NCI-H748 (cell line): ENCODE data around the gene PCDH9.

ENCODE experiments used
- DNase-seq: peaks from one replicate; lab custom pipeline; 2025; ENCODE audit not compliant: unreplicated experiment; lab: John Stamatoyannopoulos, UW

Gene PCDH9

GRCh38 chr13:66984241-66984640 lies 245.9 kb downstream of the PCDH9 start:
- DNase-seq, result no peak

GRCh38 chr13:66981912-66982311 lies 248.2 kb downstream of the PCDH9 start:
- DNase-seq, result no peak

- DNase-seq, result no peak
Observed at GRCh38 chr13:66977161-66977560, 253.0 kb downstream of the PCDH9 start.

GRCh38 chr13:66974889-66975288 lies 255.2 kb downstream of the PCDH9 start:
- DNase-seq, result no peak

GRCh38 chr13:66974174-66974573 lies 256.0 kb downstream of the PCDH9 start:
- no peak for DNase-seq

- no peak for DNase-seq
Observed at GRCh38 chr13:66972659-66973058, 257.5 kb downstream of the PCDH9 start.

- no peak for DNase-seq
Observed at GRCh38 chr13:66971004-66971403, 259.1 kb downstream of the PCDH9 start.

GRCh38 chr13:66969291-66969690 lies 260.8 kb downstream of the PCDH9 start:
- DNase-seq, result no peak

- no peak for DNase-seq
Observed at GRCh38 chr13:66967811-66968597, 262.1 kb downstream of the PCDH9 start.

GRCh38 chr13:66965181-66965580 lies 265.0 kb downstream of the PCDH9 start:
- DNase-seq, result no peak

- DNase-seq, result no peak
Observed at GRCh38 chr13:66962953-66963352, 267.2 kb downstream of the PCDH9 start.

GRCh38 chr13:66958611-66959010 lies 271.5 kb downstream of the PCDH9 start:
- no peak for DNase-seq

- no peak for DNase-seq
Observed at GRCh38 chr13:66952507-66952906, 277.6 kb downstream of the PCDH9 start.

- no peak for DNase-seq
Observed at GRCh38 chr13:66951426-66951825, 278.7 kb downstream of the PCDH9 start.

- no peak for DNase-seq
Observed at GRCh38 chr13:66950666-66951065, 279.5 kb downstream of the PCDH9 start.

GRCh38 chr13:66948910-66949309 lies 281.2 kb downstream of the PCDH9 start:
- DNase-seq, result no peak

GRCh38 chr13:66943530-66943929 lies 286.6 kb downstream of the PCDH9 start:
- no peak for DNase-seq

GRCh38 chr13:66940113-66940512 lies 290.0 kb downstream of the PCDH9 start:
- DNase-seq, result no peak

GRCh38 chr13:66937423-66937822 lies 292.7 kb downstream of the PCDH9 start:
- DNase-seq, result no peak

- DNase-seq, result no peak
Observed at GRCh38 chr13:66933994-66934393, 296.1 kb downstream of the PCDH9 start.

GRCh38 chr13:66933527-66933926 lies 296.6 kb downstream of the PCDH9 start:
- no peak for DNase-seq

- DNase-seq, result no peak
Observed at GRCh38 chr13:66927562-66927961, 302.6 kb downstream of the PCDH9 start.

- no peak for DNase-seq
Observed at GRCh38 chr13:66926851-66927524, 303.1 kb downstream of the PCDH9 start.
